ENCODE data around the gene KCNG2.

- no peak for TF ChIP-seq CTCF (IDR thresholded peaks at IDR 0.05)
- TF ChIP-seq POLR2AphosphoS5 (IDR thresholded peaks at IDR 0.05) = no peak
- no peak for TF ChIP-seq POLR2A (IDR thresholded peaks at IDR 0.05)
Measured at GRCh38 chr18:79868811-79869541, 71.2 kb downstream of the KCNG2 start.

Data from transverse colon (tissue), 4 donors.